ENCODE results near the gene ATG9A.

Gene ATG9A

DNA sequence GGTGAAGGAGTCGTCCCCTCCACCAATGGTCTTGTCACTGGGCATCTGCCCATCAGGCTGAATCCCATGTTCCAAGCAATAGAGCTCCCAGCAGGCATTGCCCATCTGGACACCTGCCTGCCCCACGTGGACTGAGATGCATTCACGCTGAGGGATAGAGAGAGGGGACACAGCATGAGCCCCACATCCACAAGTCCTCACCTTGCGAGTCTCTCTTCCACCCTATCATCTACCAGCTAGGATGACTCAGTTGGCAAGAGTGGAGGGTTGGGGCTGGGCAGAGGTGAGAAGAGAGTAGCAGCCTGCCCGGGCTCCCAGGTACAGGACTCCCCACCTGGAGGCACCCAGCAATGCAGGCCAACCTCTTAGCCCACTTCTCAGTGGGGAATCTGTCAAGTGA, 22.6 kb upstream of the ATG9A start:
- no peak for DNase-seq

DNA sequence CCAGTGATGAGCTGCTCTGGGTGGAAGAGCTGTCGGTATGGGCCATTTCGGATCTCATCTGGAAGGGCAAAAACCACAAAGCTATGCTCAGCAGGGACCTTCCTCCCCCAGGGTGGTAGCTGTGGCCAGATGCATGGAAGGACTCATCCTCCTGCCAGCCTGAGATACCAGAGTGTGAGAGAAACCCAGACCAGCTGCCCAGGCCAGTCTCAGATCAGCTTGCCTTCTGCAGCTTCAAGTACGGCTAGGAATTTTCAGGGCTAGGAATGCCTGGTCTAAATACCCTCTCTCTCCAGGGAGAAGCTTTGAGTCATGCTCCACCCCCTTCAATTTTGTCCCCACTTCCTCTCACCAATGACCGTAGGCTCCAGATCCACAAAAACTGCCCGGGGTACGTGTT, 22.2 kb upstream of the ATG9A start:
- no peak for DNase-seq

DNA sequence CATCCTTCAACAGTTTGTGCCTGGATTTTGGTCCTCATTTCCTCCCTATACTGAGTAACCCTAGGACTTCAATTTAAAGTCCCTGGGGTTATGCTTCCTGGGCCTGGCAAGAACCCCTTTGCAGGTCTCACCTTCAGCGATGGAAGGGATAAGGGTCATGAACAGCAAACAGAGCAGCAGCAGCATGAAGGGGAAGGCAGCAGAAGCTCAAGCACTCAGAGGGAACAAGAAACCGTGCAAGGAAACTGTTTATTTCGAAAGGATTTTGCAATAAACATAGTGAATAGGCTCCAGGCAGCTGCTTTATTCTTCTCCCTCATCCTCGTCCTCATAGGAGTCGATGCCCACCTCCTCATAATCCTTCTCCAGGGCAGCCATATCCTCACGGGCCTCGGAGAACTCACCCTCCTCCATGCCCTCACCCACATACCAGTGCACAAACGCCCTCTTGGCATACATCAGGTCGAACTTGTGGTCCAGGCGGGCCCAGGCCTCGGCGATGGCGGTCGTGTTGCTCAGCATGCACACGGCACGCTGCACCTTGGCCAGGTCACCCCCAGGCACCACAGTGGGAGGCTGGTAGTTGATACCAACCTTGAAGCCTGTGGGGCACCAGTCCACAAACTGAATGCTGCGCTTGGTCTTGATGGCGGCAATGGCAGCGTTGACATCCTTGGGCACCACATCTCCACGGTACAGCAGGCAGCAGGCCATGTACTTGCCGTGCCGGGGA, 20.8 kb upstream of the ATG9A start:
- DNase-seq, result no peak

DNA sequence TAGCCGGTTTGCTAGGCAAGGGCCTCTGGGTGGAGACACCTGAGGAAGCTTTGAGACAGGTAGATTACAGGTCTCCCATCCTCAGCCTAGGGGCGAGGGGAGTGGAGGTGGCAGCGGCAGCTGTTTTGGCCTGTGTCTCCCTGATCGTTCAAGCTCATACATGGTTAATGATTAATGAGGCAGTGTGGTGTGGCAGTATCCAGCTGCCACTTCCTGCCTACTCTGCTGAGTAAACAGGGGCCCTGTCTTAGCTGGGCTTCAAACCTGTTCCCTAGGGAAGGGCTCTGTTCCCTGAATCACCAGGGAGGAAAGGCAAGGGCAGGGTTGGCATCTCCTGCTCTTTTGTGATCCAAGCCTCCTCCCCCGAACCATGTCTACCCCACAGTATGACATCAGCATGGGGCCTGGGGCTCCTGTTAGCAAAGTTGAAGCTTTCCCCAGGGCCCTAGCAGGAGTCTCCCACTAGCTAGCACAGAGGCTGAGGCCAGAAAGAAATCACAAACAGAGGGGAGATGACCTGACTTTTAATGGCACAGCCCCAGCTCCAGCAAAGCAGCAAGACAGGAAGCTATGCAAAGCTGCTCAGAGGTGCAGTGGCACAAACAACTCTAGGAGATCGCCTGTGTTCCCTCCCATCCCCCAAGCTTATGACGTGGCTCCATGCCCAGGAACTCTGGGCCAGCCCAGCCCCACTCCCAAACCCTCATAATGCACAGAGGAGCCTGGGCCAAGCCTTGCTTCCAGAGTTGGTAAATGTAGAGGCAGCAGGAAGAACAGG, 20.0 kb upstream of the ATG9A start:
- DNase-seq, result peak; percentile 70

- DNase-seq, result no peak
These were observed 19.4 kb upstream of the ATG9A start for GRCh38 chr2:219248845-219249202.

DNA sequence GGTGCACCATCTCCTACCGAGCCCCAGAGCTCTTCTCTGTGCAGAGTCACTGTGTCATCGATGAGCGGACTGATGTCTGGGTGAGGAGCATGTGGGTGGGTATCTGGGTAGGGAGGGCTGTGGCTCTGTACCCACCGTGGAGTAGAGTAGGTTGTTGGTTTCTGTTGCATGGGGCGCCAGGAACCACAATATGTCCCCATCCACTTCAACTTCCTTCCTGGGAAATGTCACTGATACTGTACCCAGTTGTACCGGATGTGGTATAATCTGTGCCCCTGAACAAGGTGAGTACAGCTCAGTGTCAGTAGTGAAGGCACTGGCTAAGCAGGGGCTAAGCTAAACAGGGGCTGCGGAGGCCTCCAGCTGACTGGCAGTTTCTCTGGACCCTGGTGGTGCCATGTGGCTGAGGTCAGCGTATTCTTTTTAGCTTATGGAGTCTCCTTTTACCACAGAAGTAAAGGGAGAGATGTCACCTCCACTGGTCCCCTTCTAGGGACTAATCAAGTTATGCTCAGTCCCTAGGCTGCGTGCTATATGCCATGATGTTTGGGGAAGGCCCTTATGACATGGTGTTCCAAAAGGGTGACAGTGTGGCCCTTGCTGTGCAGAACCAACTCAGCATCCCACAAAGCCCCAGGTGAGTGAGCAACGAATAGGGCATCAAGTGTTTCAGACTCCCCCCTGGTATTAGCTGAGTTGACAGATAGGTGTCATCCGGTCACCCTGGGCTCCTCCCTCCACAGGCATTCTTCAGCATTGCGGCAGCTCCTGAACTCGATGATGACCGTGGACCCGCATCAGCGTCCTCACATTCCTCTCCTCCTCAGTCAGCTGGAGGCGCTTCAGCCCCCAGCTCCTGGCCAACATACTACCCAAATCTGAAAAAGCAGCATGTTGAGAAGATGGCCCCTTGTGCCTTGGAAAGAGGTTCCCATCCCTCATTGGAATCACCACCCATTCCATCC, 18.5 kb upstream of the ATG9A start:
- peak; percentile 66 for DNase-seq

DNA sequence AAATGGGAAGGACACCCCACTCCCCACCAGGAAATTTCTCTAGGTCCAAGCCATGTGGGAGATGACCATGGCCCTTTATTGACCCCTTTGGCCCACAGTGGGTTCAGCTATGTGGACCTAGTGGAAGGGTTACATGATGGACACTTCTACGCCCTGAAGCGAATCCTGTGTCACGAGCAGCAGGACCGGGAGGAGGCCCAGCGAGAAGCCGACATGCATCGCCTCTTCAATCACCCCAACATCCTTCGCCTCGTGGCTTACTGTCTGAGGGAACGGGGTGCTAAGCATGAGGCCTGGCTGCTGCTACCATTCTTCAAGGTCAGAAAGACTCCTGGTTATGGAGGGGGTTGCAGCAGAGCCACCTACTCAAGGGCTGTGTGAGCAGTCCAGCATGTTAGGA, 17.1 kb upstream of the ATG9A start:
- DNase-seq, result no peak

DNA sequence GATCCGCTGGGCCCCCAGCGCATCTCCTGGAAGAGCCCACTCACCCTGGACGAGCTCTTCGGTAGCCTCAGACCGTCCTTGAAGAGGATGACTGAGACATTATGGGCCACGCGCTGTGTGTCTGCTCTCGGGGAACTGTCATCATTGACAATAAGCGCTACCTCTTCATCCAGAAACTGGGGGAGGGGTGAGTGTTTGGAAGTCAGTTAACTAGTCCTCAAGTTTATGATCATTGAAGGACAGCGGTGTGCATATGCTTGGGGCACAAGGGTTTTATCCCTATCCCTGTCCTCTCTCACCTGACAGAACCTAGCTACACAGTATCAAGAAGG, 16.4 kb upstream of the ATG9A start:
- no peak for DNase-seq

- peak; percentile 87 for DNase-seq
These were observed 15.9 kb upstream of the ATG9A start, which contains the start of the genes GLB1L and STK16 for GRCh38 chr2:219245148-219245898. GLB1L (minus strand) TSS chr2:219245444; CDS start chr2:219243573, 1,871 bp downstream. STK16 (plus strand) TSS chr2:219245479; CDS start chr2:219246000, 521 bp downstream.

- no peak for DNase-seq
These were observed 15.3 kb upstream of the ATG9A start for GRCh38 chr2:219244789-219245147.

- DNase-seq, result peak; percentile 47
These were observed 13.9 kb upstream of the ATG9A start for GRCh38 chr2:219243291-219243761.

- no peak for DNase-seq
These were observed 4.9 kb upstream of the ATG9A start for GRCh38 chr2:219234331-219234730.

- DNase-seq, result no peak
These were observed 664 bp upstream of the ATG9A start for GRCh38 chr2:219230059-219230540.

DNA sequence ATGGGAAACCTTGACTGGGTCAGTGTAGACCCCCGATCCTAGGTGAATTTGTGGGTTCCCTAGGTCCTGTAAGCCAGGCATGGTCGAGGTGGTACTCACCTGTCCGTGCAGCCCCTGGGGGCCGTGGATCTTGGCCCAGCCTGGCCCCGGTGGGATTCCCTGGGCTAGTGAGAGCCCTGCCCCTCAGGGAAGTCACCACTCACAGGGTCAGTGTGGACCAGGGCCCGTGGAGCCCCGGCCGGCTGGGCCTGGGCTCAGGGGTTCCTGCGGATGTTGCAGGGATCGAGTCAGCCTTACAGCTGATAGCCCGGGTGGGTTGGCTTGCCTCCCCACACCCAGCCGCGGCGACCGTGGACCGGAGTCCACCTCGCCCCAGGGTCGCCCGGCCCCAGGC, 528 bp downstream of the ATG9A start:
- DNase-seq, result no peak

- DNase-seq, result no peak
These were observed 1.2 kb downstream of the ATG9A start for GRCh38 chr2:219228041-219228910.

DNA sequence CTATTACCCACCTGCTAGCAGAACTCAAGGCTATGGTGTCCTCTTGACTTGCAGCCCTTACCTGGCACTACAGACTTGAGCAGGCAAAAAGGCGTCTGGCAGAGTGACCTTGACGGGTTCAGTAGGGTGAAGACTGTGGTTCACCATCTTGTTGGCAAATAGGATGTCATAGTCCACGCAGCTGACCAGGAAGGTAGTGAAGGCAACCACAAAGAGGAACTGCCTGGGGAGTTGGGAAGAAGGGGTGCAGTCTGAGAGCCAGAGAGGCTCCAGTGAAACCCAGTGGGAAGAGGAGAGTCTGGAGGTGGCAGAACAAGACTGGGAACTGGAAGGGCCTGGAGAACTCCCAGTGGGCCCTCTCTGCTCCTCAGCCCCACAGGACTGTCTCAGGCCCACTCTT, 4.1 kb downstream of the ATG9A start:
- DNase-seq, result peak; percentile 35

- no peak for DNase-seq
These were observed 5.4 kb downstream of the ATG9A start for GRCh38 chr2:219223831-219224610.

GRCh38 chr2:219221957-219222518, 7.4 kb downstream of the ATG9A start:
- DNase-seq, result no peak

DNA sequence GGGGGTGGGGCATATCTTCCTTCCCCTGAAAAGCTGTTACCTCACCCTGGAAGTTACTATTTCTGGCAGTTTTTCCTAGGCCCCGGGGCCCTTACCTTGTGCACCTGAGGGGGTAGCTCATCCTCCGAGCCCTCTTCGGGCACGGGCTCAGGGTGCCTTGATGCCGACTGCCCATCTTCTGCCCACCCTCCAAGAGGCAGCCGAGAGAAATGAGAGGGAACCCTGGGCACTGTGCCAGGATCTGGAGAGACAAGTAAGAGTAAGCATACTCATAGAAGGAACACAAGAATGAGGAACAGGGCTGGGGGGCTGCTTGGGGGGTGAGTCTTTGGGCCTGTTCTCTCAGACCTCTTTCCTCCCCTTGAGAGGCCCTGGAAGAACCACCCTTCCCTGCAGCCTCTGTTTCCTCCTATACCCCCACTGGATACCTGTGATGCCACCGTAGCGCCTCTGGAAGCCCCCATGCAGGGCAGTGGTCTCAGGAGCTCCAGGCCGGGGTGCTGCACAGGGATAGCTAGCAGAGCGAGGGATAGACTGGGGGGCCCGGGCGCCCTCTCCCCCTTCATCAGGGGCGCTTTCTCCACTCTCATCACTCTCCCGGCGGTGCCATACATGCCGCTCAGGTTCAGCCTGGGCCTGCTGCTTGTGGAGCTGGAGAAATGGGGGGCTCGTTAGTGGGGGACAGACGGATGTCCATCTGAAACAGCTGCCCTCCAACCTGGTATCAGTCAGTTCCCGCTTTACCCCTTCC, 8.6 kb downstream of the ATG9A start:
- no peak for DNase-seq
